ENCODE measurements around the gene ZCWPW1.

DNA sequence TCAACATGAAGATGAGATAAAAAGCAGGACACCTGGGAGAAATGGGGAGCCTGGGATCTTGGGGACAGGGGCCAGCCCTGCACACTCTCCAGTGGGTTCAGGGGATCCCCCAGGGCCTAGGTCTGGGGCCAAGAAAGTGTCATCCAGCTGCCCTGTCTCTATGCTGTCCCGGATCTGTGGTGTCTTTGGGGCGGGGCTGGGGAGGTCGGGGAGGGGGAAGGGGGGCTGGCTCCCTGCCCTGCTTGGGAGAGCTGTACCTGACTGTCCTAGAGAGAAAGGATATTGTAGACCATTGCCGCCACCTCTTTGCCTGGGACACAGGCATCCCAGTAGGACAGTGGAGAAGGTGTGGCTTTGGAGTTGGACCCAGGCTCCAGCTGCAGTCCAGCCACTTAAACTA lies 42.5 kb upstream of the ZCWPW1 start:
- TF ChIP-seq POLR2AphosphoS5 (IDR thresholded peaks at IDR 0.05) (no peak), CTCF (IDR thresholded peaks at IDR 0.05) (no peak), POLR2A (IDR thresholded peaks at IDR 0.05) (no peak)
